B cell (primary cell): ENCODE measurements around the gene NME1. TPM values are rescaled to one million over a fixed set of nuclear protein-coding genes. Genes with fewer than 3 reads are reported as not detected.
A peak's percentile ranks its signal among the peaks of the same experiment; 100 is the strongest.

ENCODE experiments used
- ATAC-seq: fragments of 200-7000 bp; cut with Tn5 transposase; one replicate; pipeline ENCODE4 v1.10.0; 2021; ENCODE audit warnings: low read depth, mild to moderate bottlenecking, moderate number of reproducible peaks, moderate library complexity
- CTCF ChIA-PET: fragments of 350-600 bp; sonication (Branson Sonifier 250); formaldehyde crosslinking; loops from one replicate; lab custom pipeline; 2021; ENCODE audit warnings: antibody characterized with exemption, inconsistent platforms; lab: Charles Lee
- POLR2A ChIA-PET: fragments of 350-600 bp; sonication (Branson Sonifier 250); formaldehyde crosslinking; loops from one replicate; lab custom pipeline; 2021; ENCODE audit warnings: antibody characterized with exemption; lab: Charles Lee
- DNase-seq: peaks from one replicate; pipeline ENCODE4 v3.0.0; 2013
- H2AFZ ChIP-seq: 2 replicates; pipeline ENCODE4 v1.6.1; 2012; ENCODE audit warnings: mild to moderate bottlenecking, low read depth, low read length; ENCODE audit not compliant: insufficient read depth, poor library complexity, severe bottlenecking
- H3K27ac ChIP-seq, 2 donors: 1 replicate in 1 of 2; 2 replicates in 1 of 2; pipeline ENCODE4 v1.5.1; 2012 to 2013; ENCODE audit warnings: low read length in 2 of 2, mild to moderate bottlenecking in 2 of 2, moderate library complexity in 1 of 2
- H3K27me3 ChIP-seq, 4 experiments: fragments of 200-600 bp in 1 of 4; sonication (generic) in 1 of 4; replicated peaks in 1 of 4; 1 replicate in 2 of 4; 2 replicates in 2 of 4; pipeline versions ENCODE4 v1.6.1 to v1.7.0; 2013 to 2016; ENCODE audit warnings: low read length in 3 of 4, mild to moderate bottlenecking in 2 of 4, mixed read lengths in 1 of 4, moderate library complexity in 1 of 4; ENCODE audit not compliant: insufficient read depth in 4 of 4, control insufficient read depth in 3 of 4; ENCODE audit errors: control extremely low read depth in 1 of 4
- H3K36me3 ChIP-seq, 2 experiments: replicated peaks in 1 of 2; 1 replicate in 1 of 2; 2 replicates in 1 of 2; pipeline versions ENCODE4 v1.6.1 to v1.7.1; 2013; ENCODE audit warnings: low read length in 1 of 2; ENCODE audit not compliant: insufficient read depth in 2 of 2, control insufficient read depth in 1 of 2; ENCODE audit errors: control extremely low read depth in 1 of 2, extremely low read depth in 1 of 2
- H3K4me1 ChIP-seq, 2 donors: fragments of 200-600 bp in 1 of 2; sonication (generic) in 1 of 2; 1 replicate in 1 of 2; 2 replicates in 1 of 2; pipeline versions ENCODE4 v1.5.1 to v1.6.1; 2013 to 2017; ENCODE audit warnings: low read length in 2 of 2; ENCODE audit not compliant: control insufficient read depth in 2 of 2, insufficient read depth in 2 of 2
- H3K4me2 ChIP-seq: replicated peaks from 2 replicates; pipeline ENCODE3; 2012; ENCODE audit warnings: mild to moderate bottlenecking, low read depth, low read length; ENCODE audit not compliant: poor library complexity, severe bottlenecking
- H3K4me3 ChIP-seq, 5 experiments: fragments of 200-600 bp in 1 of 5; sonication (generic) in 1 of 5; 1 replicate in 3 of 5; 2 replicates in 2 of 5; pipeline versions ENCODE4 v1.5.1 to v1.7.0; 2011 to 2016; ENCODE audit warnings: low read length in 4 of 5, mild to moderate bottlenecking in 4 of 5, low read depth in 2 of 5, control low read depth in 1 of 5, moderate library complexity in 1 of 5; ENCODE audit not compliant: insufficient read depth in 1 of 5; ENCODE audit errors: control extremely low read depth in 1 of 5, extremely low read depth in 1 of 5
- H3K79me2 ChIP-seq: fragments of 200-600 bp; sonication (generic); one replicate; pipeline ENCODE4 v1.6.0; 2016; ENCODE audit warnings: low read length; ENCODE audit not compliant: control insufficient read depth, insufficient read depth
- H3K9ac ChIP-seq: fragments of 200-600 bp; sonication (generic); 2 replicates; pipeline ENCODE4 v1.6.1; 2017; ENCODE audit warnings: mild to moderate bottlenecking, low read length, moderate library complexity
- H3K9me3 ChIP-seq, 3 donors: one replicate each; pipeline versions ENCODE4 v1.6.1 to v1.7.1; 2013; ENCODE audit warnings: low read length in 2 of 3; ENCODE audit not compliant: control insufficient read depth in 2 of 3, insufficient read depth in 1 of 3; ENCODE audit errors: control extremely low read depth in 1 of 3
- H4K20me1 ChIP-seq: 2 replicates; pipeline ENCODE4 v1.6.0; 2012; ENCODE audit warnings: mild to moderate bottlenecking, low read length; ENCODE audit not compliant: insufficient read depth, control insufficient read depth, poor library complexity, severe bottlenecking
- H3K27ac Mint-ChIP-seq: one replicate; pipeline ENCODE4 v1.8.0; 2021; ENCODE audit warnings: mixed read lengths
- H3K27me3 Mint-ChIP-seq: one replicate; pipeline ENCODE4 v1.8.0; 2021; ENCODE audit warnings: mixed read lengths
- H3K4me1 Mint-ChIP-seq: one replicate; pipeline ENCODE4 v1.8.0; 2021; ENCODE audit warnings: mixed read lengths
- H3K4me3 Mint-ChIP-seq: one replicate; pipeline ENCODE4 v1.8.0; 2021; ENCODE audit warnings: mixed read lengths
- H3K9me3 Mint-ChIP-seq: one replicate; pipeline ENCODE4 v1.8.0; 2022; ENCODE audit warnings: mixed read lengths; ENCODE audit not compliant: insufficient read depth
- EZH2 ChIP-seq: IDR thresholded peaks from 2 replicates; pipeline ENCODE4 v1.6.1; 2012; ENCODE audit warnings: borderline replicate concordance, low read depth, mild to moderate bottlenecking, moderate library complexity, low read length; ENCODE audit not compliant: insufficient read depth, poor library complexity, severe bottlenecking
- WGBS: methylation state at CpG from one replicate; pipeline ENCODE4 v1.1.5; 2013; ENCODE audit warnings: missing lambda C conversion rate; ENCODE audit not compliant: insufficient coverage; 5-methylcytosine and 5-hydroxymethylcytosine counted together
- intact Hi-C: fragments of 100-400 bp; cut with micrococcal nuclease; formaldehyde crosslinking; loops from one replicate; pipeline ENCODE4 v1.10.0; 2022
- polyA plus RNA-seq: library from polyadenylated mRNA; depleted of rRNA; stranded (reverse); fragments of >200 nt; gene quantifications from 2 replicates; pipeline ENCODE4 v1.2.3, GENCODE V29; 2012
- total RNA-seq, 2 donors: library from RNA; stranded (reverse); fragments of 120-200 nt in 1 of 2; gene quantifications; 1 replicate in 1 of 2; 2 replicates in 1 of 2; pipeline versions ENCODE4 v1.2.3 to v1.2.4, GENCODE V29; 2013 to 2022
- TF ChIP-seq, protein P1 (sequence below): fragments of 200-600 bp; IDR thresholded peaks from one replicate; pipeline ENCODE4 v1.8.0; 2022; ENCODE audit warnings: antibody characterized with exemption, mild to moderate bottlenecking

Gene NME1
- total and polyA plus RNA-seq, 2 donors (not counting 1 experiment from before 2014, with no cell fraction given) = 19.0 to 27.5 TPM

GRCh38 chr17:51119415-51120356 is 33.7 kb upstream of the NME1 start:
- no peaks in the 10 kb centered on the region for H3K9me3 Mint-ChIP-seq
- DNase-seq = peak; percentile 69
- H3K9me3 ChIP-seq = no peaks in the 10 kb centered on the region

More at GRCh38 chr17:51119415-51120356, 33.7 kb upstream of the NME1 start:
- Mint-ChIP-seq H3K4me3 (peak overlapping the region; percentile 96), H3K4me1 (peaks cover 54% of the 10 kb centered on the region), H3K27ac (peak overlapping the region; percentile 95), H3K27me3 (no peaks in the 10 kb centered on the region)
- H3K4me1 ChIP-seq = peaks cover 33 to 35% of the 10 kb centered on the region in 2 donors
- ChIA-PET POLR2A (interaction anchor here (0.7 to 1.7 kb wide), 5 partner anchors 9 to 253 kb away, joined by 3 to 10 read pairs (median 4); partner anchors contain the start of genes NME1, NME2 and TOB1), CTCF (interaction anchor here (0.7 to 2.6 kb wide), 3 partner anchors 34 to 221 kb away, joined by 3 to 10 read pairs (median 4); partner anchors contain the start of gene NME1)
- H2AFZ ChIP-seq = peak overlapping the region; percentile 89
- H3K79me2 ChIP-seq = peaks cover 58% of the 10 kb centered on the region
- H3K4me3 ChIP-seq = peak overlapping the region; percentile 74 to 98 (median 89)
- peaks cover 26% of the 10 kb centered on the region for H4K20me1 ChIP-seq
- 2% methylated on average over 43 of the region's 49 CpGs for WGBS
- intact Hi-C loops = loop anchor here (1.0 to 5.0 kb wide), 4 partner anchors 34 to 252 kb away; partner anchors contain the start of genes MBTD1, NME1, NME2 and UTP18
- peak overlapping the region; percentile 98 for H3K9ac ChIP-seq
- H3K36me3 ChIP-seq = no peaks in the 10 kb centered on the region
- TF ChIP-seq, protein P1, sequence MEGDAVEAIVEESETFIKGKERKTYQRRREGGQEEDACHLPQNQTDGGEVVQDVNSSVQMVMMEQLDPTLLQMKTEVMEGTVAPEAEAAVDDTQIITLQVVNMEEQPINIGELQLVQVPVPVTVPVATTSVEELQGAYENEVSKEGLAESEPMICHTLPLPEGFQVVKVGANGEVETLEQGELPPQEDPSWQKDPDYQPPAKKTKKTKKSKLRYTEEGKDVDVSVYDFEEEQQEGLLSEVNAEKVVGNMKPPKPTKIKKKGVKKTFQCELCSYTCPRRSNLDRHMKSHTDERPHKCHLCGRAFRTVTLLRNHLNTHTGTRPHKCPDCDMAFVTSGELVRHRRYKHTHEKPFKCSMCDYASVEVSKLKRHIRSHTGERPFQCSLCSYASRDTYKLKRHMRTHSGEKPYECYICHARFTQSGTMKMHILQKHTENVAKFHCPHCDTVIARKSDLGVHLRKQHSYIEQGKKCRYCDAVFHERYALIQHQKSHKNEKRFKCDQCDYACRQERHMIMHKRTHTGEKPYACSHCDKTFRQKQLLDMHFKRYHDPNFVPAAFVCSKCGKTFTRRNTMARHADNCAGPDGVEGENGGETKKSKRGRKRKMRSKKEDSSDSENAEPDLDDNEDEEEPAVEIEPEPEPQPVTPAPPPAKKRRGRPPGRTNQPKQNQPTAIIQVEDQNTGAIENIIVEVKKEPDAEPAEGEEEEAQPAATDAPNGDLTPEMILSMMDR = no peak
- TF ChIP-seq EZH2 = no peak
- ATAC-seq = peak; percentile 1
- H3K4me2 ChIP-seq = peak overlapping the region; percentile 91
- H3K27me3 ChIP-seq = no peaks in the 10 kb centered on the region
- H3K27ac ChIP-seq = peak overlapping the region; percentile 90 to 93
